SK-N-SH (cell line): ENCODE measurements around the gene SPRYD4. TPM values are rescaled to one million over a fixed set of nuclear protein-coding genes. Genes with fewer than 3 reads are reported as not detected.

ENCODE experiments used
- CTCF ChIA-PET: fragments of 300-600, 350-600 bp; formaldehyde crosslinking; extraction: SDS; loops from one replicate; lab custom pipeline; 2021; lab: Yijun Ruan, JAX
- POLR2A ChIA-PET: fragments of 350-600 bp; sonication (Branson Sonifier 250); formaldehyde crosslinking; extraction: SDS; loops from one replicate; lab custom pipeline; 2020; ENCODE audit warnings: antibody characterized with exemption, inconsistent platforms; lab: Yijun Ruan, JAX
- DNase-seq: peaks from one replicate; pipeline ENCODE4 v3.0.0; 2012
- H2AFZ ChIP-seq: fragments of 200-600 bp; sonication (generic); 2 replicates; pipeline ENCODE4 v1.8.1; 2016; ENCODE audit warnings: antibody characterized with exemption, mild to moderate bottlenecking, low read depth
- H3F3A ChIP-seq: fragments of 200-600 bp; sonication (generic); replicated peaks from 2 replicates; pipeline ENCODE3; 2016; ENCODE audit warnings: antibody characterized with exemption, mild to moderate bottlenecking; ENCODE audit not compliant: insufficient read depth
- H3K27ac ChIP-seq, 2 experiments: fragments of 200-500 bp in 1 of 2; fragments of 200-600 bp in 1 of 2; sonication (Bioruptor generic) in 1 of 2; sonication (generic), shearing (Covaris generic) in 1 of 2; 2 replicates each; pipeline versions ENCODE4 v1.5.1 to v1.6.1; 2014 to 2016; ENCODE audit warnings: low read depth in 2 of 2, inconsistent platforms in 1 of 2, low read length in 1 of 2, mild to moderate bottlenecking in 1 of 2, mixed read lengths in 1 of 2
- H3K27me3 ChIP-seq: fragments of 200-600 bp; sonication (generic), shearing (Covaris generic); 2 replicates; pipeline ENCODE4 v1.6.1; 2016; ENCODE audit warnings: mixed run types; ENCODE audit not compliant: insufficient read depth
- H3K36me3 ChIP-seq, 2 experiments: fragments of 200-500 bp in 1 of 2; fragments of 200-600 bp in 1 of 2; sonication (Bioruptor generic) in 1 of 2; sonication (generic) in 1 of 2; replicated peaks in 1 of 2; 2 replicates each; pipeline versions ENCODE3 to v1.5.1; 2014 to 2016; ENCODE audit warnings: low read length in 1 of 2, mild to moderate bottlenecking in 1 of 2; ENCODE audit not compliant: insufficient read depth in 2 of 2, control insufficient read depth in 1 of 2
- H3K4me1 ChIP-seq, 2 experiments: fragments of 200-500 bp in 1 of 2; fragments of 200-600 bp in 1 of 2; sonication (Bioruptor generic) in 1 of 2; sonication (generic), shearing (Covaris generic) in 1 of 2; 2 replicates each; pipeline versions ENCODE4 v1.5.1 to v1.6.1; 2014 to 2016; ENCODE audit warnings: low read depth in 1 of 2, low read length in 1 of 2, mixed run types in 1 of 2; ENCODE audit not compliant: insufficient read depth in 2 of 2, control insufficient read depth in 1 of 2
- H3K4me2 ChIP-seq: fragments of 200-600 bp; sonication (generic), shearing (Covaris generic); 2 replicates; pipeline ENCODE4 v1.6.1; 2017; ENCODE audit warnings: mixed run types
- H3K4me3 ChIP-seq, 2 experiments: fragments of 200-500 bp in 1 of 2; fragments of 200-600 bp in 1 of 2; sonication (Bioruptor generic) in 1 of 2; sonication (generic), shearing (Covaris generic) in 1 of 2; 2 replicates each; pipeline versions ENCODE4 v1.5.1 to v1.8.1; 2014 to 2016; ENCODE audit warnings: low read depth in 2 of 2, inconsistent platforms in 1 of 2, low read length in 1 of 2, mild to moderate bottlenecking in 1 of 2, mixed read lengths in 1 of 2, moderate library complexity in 1 of 2
- H3K79me2 ChIP-seq: fragments of 200-600 bp; sonication (generic); 2 replicates; pipeline ENCODE4 v1.8.1; 2017; ENCODE audit warnings: mild to moderate bottlenecking; ENCODE audit not compliant: insufficient read depth
- H3K9ac ChIP-seq: fragments of 200-600 bp; sonication (generic); 2 replicates; pipeline ENCODE4 v1.6.1; 2017; ENCODE audit warnings: mixed run types
- H3K9me2 ChIP-seq: fragments of 200-600 bp; sonication (generic); 2 replicates; pipeline ENCODE4 v1.6.1; 2017; ENCODE audit warnings: mixed run types
- H3K9me3 ChIP-seq: fragments of 200-600 bp; sonication (generic); 2 replicates; pipeline ENCODE4 v1.6.1; 2017; ENCODE audit warnings: mixed run types, mild to moderate bottlenecking, moderate library complexity
- H4K20me1 ChIP-seq: fragments of 200-600 bp; sonication (generic); 2 replicates; pipeline ENCODE4 v1.6.1; 2017; ENCODE audit warnings: mild to moderate bottlenecking, mixed run types; ENCODE audit not compliant: insufficient read depth
- CHD2 ChIP-seq: fragments of 150-350 bp; IDR thresholded peaks from 2 replicates; pipeline ENCODE4 v1.6.1; 2018; ENCODE audit warnings: low read length; ENCODE audit not compliant: partially characterized antibody
- CTCF ChIP-seq: fragments of 200-600 bp; sonication (generic); IDR thresholded peaks from 2 replicates; pipeline ENCODE4 v1.6.1; 2017; ENCODE audit warnings: antibody characterized with exemption, mild to moderate bottlenecking, moderate library complexity
- ELF1 ChIP-seq: IDR thresholded peaks from 2 replicates; pipeline ENCODE4 v1.4.0; 2012
- EP300 ChIP-seq, 2 experiments: IDR thresholded peaks; 2 replicates each; pipeline versions ENCODE4 v1.4.0 to v1.6.1; 2012; ENCODE audit warnings: borderline replicate concordance in 1 of 2, low read depth in 1 of 2, low read length in 1 of 2
- FOXM1 ChIP-seq: IDR thresholded peaks from 2 replicates; pipeline ENCODE4 v1.4.0; 2012; ENCODE audit warnings: low read depth, mild to moderate bottlenecking
- GABPA ChIP-seq: IDR thresholded peaks from 2 replicates; pipeline ENCODE4 v1.4.0; 2012; ENCODE audit warnings: low read depth, mild to moderate bottlenecking
- NFIC ChIP-seq: IDR thresholded peaks from 2 replicates; pipeline ENCODE4 v1.4.0; 2012; ENCODE audit warnings: borderline replicate concordance
- RAD21 ChIP-seq: IDR thresholded peaks from 2 replicates; pipeline ENCODE4 v1.6.1; 2012; ENCODE audit warnings: mild to moderate bottlenecking, low read length
- REST ChIP-seq: IDR thresholded peaks from 2 replicates; pipeline ENCODE4 v1.6.1; 2012; ENCODE audit warnings: mild to moderate bottlenecking, low read depth, low read length, moderate library complexity
- RXRA ChIP-seq: IDR thresholded peaks from 2 replicates; pipeline ENCODE4 v1.4.0; 2012; ENCODE audit warnings: low read depth, mild to moderate bottlenecking, borderline replicate concordance
- SIN3A ChIP-seq: IDR thresholded peaks from 2 replicates; pipeline ENCODE4 v1.6.1; 2012; ENCODE audit warnings: low read depth, mild to moderate bottlenecking, low read length, moderate library complexity, borderline replicate concordance
- ZBTB33 ChIP-seq: IDR thresholded peaks from 2 replicates; pipeline ENCODE4 v1.4.0; 2012; ENCODE audit warnings: low read depth, borderline replicate concordance
- WGBS: methylation state at CpG from one replicate; pipeline ENCODE4 v1.1.6; 2017; ENCODE audit warnings: low lambda C conversion rate; 5-methylcytosine and 5-hydroxymethylcytosine counted together
- polyA plus RNA-seq, 3 experiments: library from polyadenylated mRNA; depleted of rRNA; stranded (reverse); fragments of >200 nt; gene quantifications; 2 replicates each; pipeline ENCODE4 v1.2.3, GENCODE V29; 2012

The SPRYD4 gene
- polyA plus RNA-seq, 1 of the 3 experiments (the other 2 are of a cell fraction) = 2.6 TPM

- H3F3A ChIP-seq = peaks cover 5% of the 10 kb centered on the region
- H3K4me3 ChIP-seq = no peak overlapping the region
- H2AFZ ChIP-seq = no peak overlapping the region
- TF ChIP-seq RAD21 = no peak
- TF ChIP-seq NFIC = no peak
- TF ChIP-seq REST = no peak
- no peak for TF ChIP-seq FOXM1
- TF ChIP-seq ELF1 = no peak
- TF ChIP-seq CHD2 = no peak
- TF ChIP-seq RXRA = no peak
- TF ChIP-seq SIN3A = no peak
- no peak for TF ChIP-seq EP300 (IDR thresholded peaks at IDR 0.05; ENCODE audit: borderline replicate concordance in 1 of 2, low read depth in 1 of 2, low read length in 1 of 2)
- TF ChIP-seq GABPA = no peak
- TF ChIP-seq CTCF = no peak
- no peak for TF ChIP-seq ZBTB33
- ChIA-PET POLR2A (no interaction called here), CTCF (interaction anchor here (0.8 kb wide), 1 partner anchor 278 kb away, joined by 3 read pairs; no protein-coding TSS in a partner anchor)
- no peaks in the 10 kb centered on the region for H4K20me1 ChIP-seq
- no peaks in the 10 kb centered on the region for H3K79me2 ChIP-seq
- peaks cover 2% of the 10 kb centered on the region; the same call in 1 of the 2 replicates for H3K27me3 ChIP-seq
- H3K4me1 ChIP-seq = peaks cover 0 to 10% of the 10 kb centered on the region in 2 experiments; a peak in 1 of 4 replicates
- H3K9me2 ChIP-seq = no peaks in the 10 kb centered on the region
- H3K9ac ChIP-seq = no peak overlapping the region
- H3K4me2 ChIP-seq = no peak overlapping the region
- H3K36me3 ChIP-seq = no peaks in the 10 kb centered on the region
- 59% methylated on average over 1 of the region's 1 CpG for WGBS
- H3K9me3 ChIP-seq = no peaks in the 10 kb centered on the region
- no peak for DNase-seq
- H3K27ac ChIP-seq = no peak overlapping the region
Observed at GRCh38 chr12:56484566-56484965, 16.2 kb downstream of the SPRYD4 start.
